ENCODE measurements around the gene ARL3. TPM values are rescaled to one million over a fixed set of nuclear protein-coding genes. Genes with fewer than 3 reads are reported as not detected.
A peak's percentile ranks its signal among the peaks of the same experiment; 100 is the strongest.

The ARL3 gene
- total and polyA plus RNA-seq, 9 donors = 9.5 to 25.6 (median 23.3) TPM

DNA sequence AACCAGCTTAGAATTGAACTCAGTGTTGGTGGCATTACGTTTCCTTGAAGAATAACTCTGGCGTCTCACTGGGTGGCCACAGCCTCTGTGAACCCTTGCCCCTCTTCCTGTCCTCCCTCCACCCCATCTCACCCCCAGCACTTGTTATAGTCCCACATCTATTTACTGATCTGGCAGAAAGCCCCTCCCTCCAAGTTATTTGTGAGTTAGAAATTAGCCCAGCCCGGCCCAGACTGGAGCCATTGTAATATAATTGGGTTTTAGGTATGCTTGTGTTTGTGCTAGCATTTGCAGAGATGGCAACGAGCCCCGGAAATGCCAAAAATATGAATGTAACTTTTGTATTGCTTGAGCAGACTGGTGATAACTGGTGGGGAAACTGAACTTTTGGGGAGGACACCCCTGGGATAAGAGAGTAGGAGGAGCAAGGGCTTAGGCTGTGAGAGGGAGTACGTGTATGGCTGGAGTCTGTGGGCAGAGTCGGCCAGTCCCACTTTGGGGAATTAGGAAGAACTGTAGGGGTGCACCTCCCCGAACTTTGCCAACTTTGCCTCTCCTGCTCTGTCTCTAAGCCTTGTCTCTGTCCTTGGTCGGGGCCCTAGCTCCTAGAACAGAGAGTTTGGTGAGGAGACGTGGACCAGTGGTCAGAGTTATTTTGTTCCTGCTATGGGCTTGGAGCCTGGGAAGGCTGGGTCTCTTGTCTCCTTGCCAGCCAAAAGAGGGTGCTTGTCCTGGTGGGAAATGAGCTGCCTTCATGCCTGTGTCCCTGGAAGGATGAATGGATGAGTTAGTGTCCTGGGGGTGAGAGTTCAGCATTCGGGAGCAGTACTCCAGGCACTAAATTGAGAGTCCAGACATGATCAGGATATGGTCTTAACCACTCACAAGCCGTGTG is 89.2 kb downstream of the ARL3 start:
- H3K9me3 ChIP-seq = no peaks in the 10 kb centered on the region
- DNase-seq = peak in 1 of 5 donors; percentile 32
- TF ChIP-seq POLR2A (IDR thresholded peaks at IDR 0.05) (no peak), EP300 (IDR thresholded peaks at IDR 0.05) (no peak), CTCF (IDR thresholded peaks at IDR 0.05) (no peak)
- H3K4me3 ChIP-seq = no peak overlapping the region
- H3K4me1 ChIP-seq (ENCODE audit: insufficient read depth) = peaks cover 11% of the 10 kb centered on the region
- no peaks in the 10 kb centered on the region for H3K27me3 ChIP-seq
- no peaks in the 10 kb centered on the region for H3K36me3 ChIP-seq
- no peak overlapping the region for H3K27ac ChIP-seq
- intact Hi-C loops (cut with DNase I) = no loop called here
- 58 to 69% (median 66%) methylated on average over 12 of the region's 12 CpGs for WGBS, 3 donors

- Histone ChIP-seq H3K4me3 (no peak overlapping the region), H3K9me3 (no peaks in the 10 kb centered on the region), H3K27me3 (no peaks in the 10 kb centered on the region), H3K36me3 (no peaks in the 10 kb centered on the region), H3K4me1 (ENCODE audit: insufficient read depth) (peaks cover 19% of the 10 kb centered on the region), H3K27ac (no peak overlapping the region)
- WGBS, 3 donors = 92 to 93% (median 92%) methylated on average over 3 of the region's 3 CpGs
- DNase-seq = no peak
- TF ChIP-seq POLR2A (IDR thresholded peaks at IDR 0.05) (no peak), CTCF (IDR thresholded peaks at IDR 0.05) (no peak), EP300 (IDR thresholded peaks at IDR 0.05) (no peak)
- intact Hi-C loops (cut with DNase I) = no loop called here
Observed at GRCh38 chr10:102624094-102624493, 90.1 kb downstream of the ARL3 start.

Other genes with a start within 250 kb of the ARL3 start
- gene ACTR1A, start 211.7 kb downstream of the ARL3 start, total RNA-seq = 10 to 100 TPM; 38.0 to 82.3 (median 60.1) TPM
- 10 to 100 TPM; 45.3 to 83.6 TPM for gene ACTR1A, start 211.7 kb downstream of the ARL3 start, polyA plus RNA-seq
- 10 to 100 TPM in 5 of 7 donors, 1 to 10 TPM in 2; 4.6 to 19.1 (median 16.1) TPM for gene SUFU, start 210.4 kb downstream of the ARL3 start, total RNA-seq
- gene SUFU, start 210.4 kb downstream of the ARL3 start, polyA plus RNA-seq = 10 to 100 TPM in 1 of 2 donors, 1 to 10 TPM in 1; 6.8 to 14.2 TPM
- 100 to 1,000 TPM in 2 of 7 donors, 10 to 100 TPM in 5; 48.5 to 120 (median 91.7) TPM for gene TRIM8, start 69.9 kb downstream of the ARL3 start, total RNA-seq
- 10 to 100 TPM; 74.7 to 84.3 TPM for gene TRIM8, start 69.9 kb downstream of the ARL3 start, polyA plus RNA-seq
- gene SFXN2, start 239 bp upstream of the ARL3 start, total RNA-seq = 10 to 100 TPM in 6 of 7 donors, 1 to 10 TPM in 1; 8.7 to 31.2 (median 20.3) TPM
- gene SFXN2, start 239 bp upstream of the ARL3 start, polyA plus RNA-seq = 10 to 100 TPM in 1 of 2 donors, 1 to 10 TPM in 1; 6.2 to 11.8 TPM
- 10 to 100 TPM; 45.5 to 71.8 (median 51.3) TPM for gene WBP1L, start 29.6 kb upstream of the ARL3 start, total RNA-seq
- 10 to 100 TPM; 40.6 to 46.5 TPM for gene WBP1L, start 29.6 kb upstream of the ARL3 start, polyA plus RNA-seq
- 10 to 100 TPM in 2 of 7 donors, 1 to 10 TPM in 1, under 1 TPM in 3, not detected in 1; 0.40 to 32.1 (median 1.0) TPM for gene CYP17A1, start 123.0 kb upstream of the ARL3 start, total RNA-seq
- gene CYP17A1, start 123.0 kb upstream of the ARL3 start, polyA plus RNA-seq = 100 to 1,000 TPM in 1 of 2 donors, 10 to 100 TPM in 1; 30.8 to 348 TPM
- gene BORCS7, start 139.9 kb upstream of the ARL3 start, total RNA-seq = 10 to 100 TPM; 20.5 to 35.4 (median 25.2) TPM
- 10 to 100 TPM; 16.5 to 28.7 TPM for gene BORCS7, start 139.9 kb upstream of the ARL3 start, polyA plus RNA-seq
- gene AS3MT, start 155.1 kb upstream of the ARL3 start, total RNA-seq = 1 to 10 TPM; 1.5 to 6.4 (median 4.9) TPM
- gene AS3MT, start 155.1 kb upstream of the ARL3 start, polyA plus RNA-seq = 10 to 100 TPM in 1 of 2 donors, 1 to 10 TPM in 1; 6.0 to 32.8 TPM
- gene CNNM2, start 203.9 kb upstream of the ARL3 start, total RNA-seq = 10 to 100 TPM in 2 of 7 donors, 1 to 10 TPM in 5; 6.7 to 15.0 (median 8.9) TPM
- gene CNNM2, start 203.9 kb upstream of the ARL3 start, polyA plus RNA-seq = 10 to 100 TPM in 1 of 2 donors, 1 to 10 TPM in 1; 5.4 to 12.6 TPM